BLaER1 treated with 17β-estradiol and CSF1 and Interleukin-3, amounts not matched to agents 10 nM and 100 nM (cell line): ENCODE data around the gene DAGLB.

Experiments
- H3K27ac ChIP-seq, 11 experiments: shearing (Covaris generic); formaldehyde crosslinking; 2 replicates each; pipeline ENCODE4 v1.8.1; 2022
- H3K27me3 ChIP-seq, 11 experiments: shearing (Covaris generic); formaldehyde crosslinking; 2 replicates each; pipeline ENCODE4 v1.8.1; 2022
- H3K36me3 ChIP-seq, 11 experiments: shearing (Covaris generic); formaldehyde crosslinking; 2 replicates each; pipeline ENCODE4 v1.8.1; 2022
- H3K4me1 ChIP-seq, 10 experiments: shearing (Covaris generic); formaldehyde crosslinking; 2 replicates each; pipeline ENCODE4 v1.8.1; 2022
- H3K4me2 ChIP-seq, 11 experiments: shearing (Covaris generic); formaldehyde crosslinking; 2 replicates each; pipeline ENCODE4 v1.8.1; 2022
- H3K4me3 ChIP-seq, 10 experiments: shearing (Covaris generic); formaldehyde crosslinking; 2 replicates each; pipeline ENCODE4 v1.8.1; 2022
- H3K9ac ChIP-seq, 11 experiments: shearing (Covaris generic); formaldehyde crosslinking; 2 replicates each; pipeline ENCODE4 v1.8.1; 2022
- H3K9me3 ChIP-seq, 11 experiments: shearing (Covaris generic); formaldehyde crosslinking; replicated peaks in 1 of 11; 2 replicates each; pipeline ENCODE4 v1.8.1; 2022
- H4K20me1 ChIP-seq, 11 experiments: shearing (Covaris generic); formaldehyde crosslinking; 2 replicates each; pipeline ENCODE4 v1.8.1; 2022
- Cebpa-rat ChIP-seq, 11 experiments: shearing (Covaris generic); IDR thresholded peaks; 2 replicates each; pipeline ENCODE4 v1.8.1; 2022

The DAGLB gene, protein sequence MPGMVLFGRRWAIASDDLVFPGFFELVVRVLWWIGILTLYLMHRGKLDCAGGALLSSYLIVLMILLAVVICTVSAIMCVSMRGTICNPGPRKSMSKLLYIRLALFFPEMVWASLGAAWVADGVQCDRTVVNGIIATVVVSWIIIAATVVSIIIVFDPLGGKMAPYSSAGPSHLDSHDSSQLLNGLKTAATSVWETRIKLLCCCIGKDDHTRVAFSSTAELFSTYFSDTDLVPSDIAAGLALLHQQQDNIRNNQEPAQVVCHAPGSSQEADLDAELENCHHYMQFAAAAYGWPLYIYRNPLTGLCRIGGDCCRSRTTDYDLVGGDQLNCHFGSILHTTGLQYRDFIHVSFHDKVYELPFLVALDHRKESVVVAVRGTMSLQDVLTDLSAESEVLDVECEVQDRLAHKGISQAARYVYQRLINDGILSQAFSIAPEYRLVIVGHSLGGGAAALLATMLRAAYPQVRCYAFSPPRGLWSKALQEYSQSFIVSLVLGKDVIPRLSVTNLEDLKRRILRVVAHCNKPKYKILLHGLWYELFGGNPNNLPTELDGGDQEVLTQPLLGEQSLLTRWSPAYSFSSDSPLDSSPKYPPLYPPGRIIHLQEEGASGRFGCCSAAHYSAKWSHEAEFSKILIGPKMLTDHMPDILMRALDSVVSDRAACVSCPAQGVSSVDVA

GRCh38 chr7:6447581-6448199, at the start of gene DAGLB:
TSS of gene DAGLB (minus strand) at chr7:6447954. CDS start at chr7:6447842, 112 bp downstream.
- no peaks in the 10 kb centered on the region for H3K27me3 ChIP-seq
- peak within 1 kb of the TSS; percentile 83 to 100 (median 96) for H3K4me3 ChIP-seq
- H3K27ac ChIP-seq: peak within 1 kb of the TSS; percentile 78 to 98 (median 95)
- no peak for TF ChIP-seq Cebpa-rat (IDR thresholded peaks at IDR 0.05)
- H3K36me3 ChIP-seq: peaks cover 34 to 41% (median 36%) of the 10 kb centered on the region in 11 experiments
- peak within 1 kb of the TSS; percentile 82 to 99 (median 93) for H3K4me2 ChIP-seq
- peaks cover 46 to 54% (median 52%) of the 10 kb centered on the region in 10 experiments for H3K4me1 ChIP-seq
- H4K20me1 ChIP-seq: peaks cover 18 to 42% (median 37%) of the 10 kb centered on the region in 11 experiments; a peak in 19 of 22 replicates
- peaks cover 0 to 21% (median 15%) of the 10 kb centered on the region in 11 experiments; a peak in 12 of 22 replicates for H3K9me3 ChIP-seq
- peak within 1 kb of the TSS; percentile 90 to 99 (median 96) for H3K9ac ChIP-seq

GRCh38 chr7:6497637-6497905, 49.8 kb upstream of the DAGLB start:
- Histone ChIP-seq H3K4me2 (no peak overlapping the region), H4K20me1 (0 out of 22 replicates have a peak, but pooled peaks cover 0 to 5% (median 0%) of the 10 kb centered on the region in 11 experiments), H3K9ac (0 out of 22 replicates have a peak overlapping the region, but pooled peaks of 1 of the 11 experiments have one; percentile 14), H3K9me3 (no peaks in the 10 kb centered on the region), H3K36me3 (peaks cover 0 to 62% (median 33%) of the 10 kb centered on the region in 11 experiments; a peak in 12 of 22 replicates), H3K27me3 (no peaks in the 10 kb centered on the region), H3K27ac (no peak overlapping the region), H3K4me1 (peaks cover 0 to 10% (median 0%) of the 10 kb centered on the region in 10 experiments; a peak in 5 of 20 replicates), H3K4me3 (no peak overlapping the region)
- TF ChIP-seq Cebpa-rat (IDR thresholded peaks at IDR 0.05): no peak

GRCh38 chr7:6496842-6497636, 49.3 kb upstream of the DAGLB start:
- peaks cover 0 to 57% (median 33%) of the 10 kb centered on the region in 11 experiments; a peak in 12 of 22 replicates for H3K36me3 ChIP-seq
- H3K9me3 ChIP-seq: no peaks in the 10 kb centered on the region
- 0 out of 22 replicates have a peak, but pooled peaks cover 0 to 5% (median 0%) of the 10 kb centered on the region in 11 experiments for H4K20me1 ChIP-seq
- peaks cover 0 to 10% (median 0%) of the 10 kb centered on the region in 10 experiments; a peak in 5 of 20 replicates for H3K4me1 ChIP-seq
- no peaks in the 10 kb centered on the region for H3K27me3 ChIP-seq
- H3K4me3 ChIP-seq: no peak overlapping the region
- no peak for TF ChIP-seq Cebpa-rat (IDR thresholded peaks at IDR 0.05)
- no peak overlapping the region for H3K27ac ChIP-seq
- 0 out of 22 replicates have a peak overlapping the region, but pooled peaks of 1 of the 11 experiments have one; percentile 14 for H3K9ac ChIP-seq
- no peak overlapping the region for H3K4me2 ChIP-seq

- H3K27me3 ChIP-seq: no peaks in the 10 kb centered on the region
- 0 out of 22 replicates have a peak, but pooled peaks cover 0 to 6% (median 0%) of the 10 kb centered on the region in 11 experiments for H3K9me3 ChIP-seq
These were observed 48.0 kb upstream of the DAGLB start for GRCh38 chr7:6495597-6496262.

DNA sequence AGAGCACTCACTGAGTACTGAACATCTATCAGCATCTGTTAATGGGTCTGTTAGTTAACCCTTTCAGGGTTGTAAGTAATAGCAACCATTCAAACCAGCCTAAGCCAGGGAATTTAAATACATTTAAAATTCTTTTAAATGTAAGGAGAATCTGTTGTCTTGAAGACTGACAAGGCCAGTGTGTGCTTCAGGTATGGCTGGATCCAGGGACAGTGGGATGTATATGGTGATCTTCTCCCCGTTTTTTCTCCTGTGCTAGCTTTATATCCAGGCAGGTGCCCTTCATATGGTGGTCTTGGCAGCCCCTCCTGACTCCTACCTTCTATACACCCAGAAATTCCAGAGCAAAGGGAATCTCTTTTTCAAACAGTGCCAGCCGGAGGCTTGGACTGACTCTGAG, 46.6 kb upstream of the DAGLB start:
- no peak overlapping the region for H3K9ac ChIP-seq
- H3K4me2 ChIP-seq: no peak overlapping the region; a peak in 1 of 22 replicates
- no peak overlapping the region for H3K4me3 ChIP-seq
- peaks cover 0 to 32% (median 19%) of the 10 kb centered on the region in 11 experiments; a peak in 13 of 22 replicates for H3K36me3 ChIP-seq
- H3K27me3 ChIP-seq: no peaks in the 10 kb centered on the region
- H3K4me1 ChIP-seq: peaks cover 0 to 11% (median 0%) of the 10 kb centered on the region in 10 experiments; a peak in 5 of 20 replicates
- peaks cover 7 to 19% (median 10%) of the 10 kb centered on the region in 11 experiments; a peak in 20 of 22 replicates for H3K9me3 ChIP-seq
- no peak for TF ChIP-seq Cebpa-rat (IDR thresholded peaks at IDR 0.05)
- no peak overlapping the region for H3K27ac ChIP-seq
- H4K20me1 ChIP-seq: no peaks in the 10 kb centered on the region

More at GRCh38 chr7:6495597-6496262, 48.0 kb upstream of the DAGLB start:
- Histone ChIP-seq H3K4me3 (no peak overlapping the region), H3K9ac (0 out of 22 replicates have a peak overlapping the region, but pooled peaks of 2 of the 11 experiments have one; percentile 8 to 26), H3K36me3 (peaks cover 0 to 44% (median 29%) of the 10 kb centered on the region in 11 experiments; a peak in 12 of 22 replicates), H3K4me2 (no peak overlapping the region), H4K20me1 (no peaks in the 10 kb centered on the region), H3K27ac (no peak overlapping the region), H3K4me1 (peaks cover 0 to 10% (median 0%) of the 10 kb centered on the region in 10 experiments; a peak in 5 of 20 replicates)
- TF ChIP-seq Cebpa-rat (IDR thresholded peaks at IDR 0.05): no peak

GRCh38 chr7:6491194-6491593, 43.4 kb upstream of the DAGLB start:
- no peak overlapping the region for H3K9ac ChIP-seq
- TF ChIP-seq Cebpa-rat (IDR thresholded peaks at IDR 0.05): no peak
- H3K4me1 ChIP-seq: peaks cover 0 to 13% (median 0%) of the 10 kb centered on the region in 10 experiments; a peak in 5 of 20 replicates
- H4K20me1 ChIP-seq: no peaks in the 10 kb centered on the region
- H3K27ac ChIP-seq: no peak overlapping the region
- no peaks in the 10 kb centered on the region for H3K27me3 ChIP-seq
- no peak overlapping the region for H3K4me2 ChIP-seq
- H3K4me3 ChIP-seq: no peak overlapping the region
- H3K36me3 ChIP-seq: peaks cover 0 to 7% (median 0%) of the 10 kb centered on the region in 11 experiments; a peak in 4 of 22 replicates
- peaks cover 9 to 21% (median 12%) of the 10 kb centered on the region in 11 experiments; a peak in 20 of 22 replicates for H3K9me3 ChIP-seq

GRCh38 chr7:6489612-6490011, 41.9 kb upstream of the DAGLB start:
- no peak for TF ChIP-seq Cebpa-rat (IDR thresholded peaks at IDR 0.05)
- no peak overlapping the region for H3K27ac ChIP-seq
- peaks cover 4 to 18% (median 8%) of the 10 kb centered on the region in 10 experiments for H3K4me1 ChIP-seq
- peaks cover 0 to 7% (median 0%) of the 10 kb centered on the region in 11 experiments; a peak in 4 of 22 replicates for H3K36me3 ChIP-seq
- H3K27me3 ChIP-seq: no peaks in the 10 kb centered on the region
- H3K4me2 ChIP-seq: no peak overlapping the region
- H3K9ac ChIP-seq: no peak overlapping the region
- no peaks in the 10 kb centered on the region for H4K20me1 ChIP-seq
- H3K4me3 ChIP-seq: no peak overlapping the region
- peaks cover 9 to 21% (median 12%) of the 10 kb centered on the region in 11 experiments; a peak in 20 of 22 replicates for H3K9me3 ChIP-seq
